MCF 10A (cell line): ENCODE results near the gene ORAI2. TPM values are rescaled to one million over a fixed set of nuclear protein-coding genes. Genes with fewer than 3 reads are reported as not detected.

Experiments used
- BruUV-seq: library from RNA; stranded (reverse); fragments of 400-500 nt; replicated peaks from 2 replicates; lab custom pipeline; 2021; lab: Mats Ljungman, UMichigan
- CTCF ChIA-PET: fragments of 300-600 bp; sonication (Branson Sonifier 250); formaldehyde crosslinking; extraction: SDS; loops from one replicate; lab custom pipeline; 2021; ENCODE audit warnings: antibody characterized with exemption, inconsistent platforms; lab: Yijun Ruan, JAX
- POLR2A ChIA-PET: fragments of 300-600, 350-650 bp; sonication (Branson Sonifier 250); formaldehyde crosslinking; extraction: SDS; loops from one replicate; lab custom pipeline; 2020; ENCODE audit warnings: antibody characterized with exemption, inconsistent platforms; lab: Yijun Ruan, JAX
- DNase-seq: peaks from one replicate; pipeline ENCODE4 v3.0.0-alpha.2; 2018; ENCODE audit not compliant: unreplicated experiment
- H3K27ac Mint-ChIP-seq: one replicate; pipeline ENCODE4 v1.8.0; 2022; ENCODE audit warnings: mild to moderate bottlenecking, low read depth, mixed read lengths; ENCODE audit not compliant: unreplicated experiment
- H3K27me3 Mint-ChIP-seq: one replicate; pipeline ENCODE4 v1.8.0; 2022; ENCODE audit warnings: mixed read lengths; ENCODE audit not compliant: insufficient read depth, unreplicated experiment
- H3K36me3 Mint-ChIP-seq: one replicate; pipeline ENCODE4 v1.8.0; 2022; ENCODE audit warnings: mild to moderate bottlenecking, moderate library complexity, mixed read lengths; ENCODE audit not compliant: insufficient read depth, unreplicated experiment
- H3K4me1 Mint-ChIP-seq: one replicate; pipeline ENCODE4 v1.8.0; 2022; ENCODE audit warnings: mixed read lengths; ENCODE audit not compliant: insufficient read depth, unreplicated experiment
- H3K4me3 Mint-ChIP-seq: one replicate; pipeline ENCODE4 v1.8.0; 2022; ENCODE audit warnings: mild to moderate bottlenecking, moderate library complexity, mixed read lengths; ENCODE audit not compliant: unreplicated experiment
- H3K9me3 Mint-ChIP-seq: one replicate; pipeline ENCODE4 v1.8.0; 2022; ENCODE audit warnings: mixed read lengths; ENCODE audit not compliant: unreplicated experiment
- CTCF ChIP-seq: fragments of 200-600 bp; IDR thresholded peaks from one replicate; pipeline ENCODE4 v1.8.0; 2022; ENCODE audit warnings: antibody characterized with exemption, mild to moderate bottlenecking; ENCODE audit not compliant: unreplicated experiment
- intact Hi-C: fragments of 100-400 bp; cut with micrococcal nuclease; formaldehyde crosslinking; loops from 2 replicates; pipeline ENCODE4 v1.14.1; 2022
- total RNA-seq: library from RNA; stranded (reverse); gene quantifications from 2 replicates; pipeline ENCODE4 v1.2.3, GENCODE V29; 2022

Gene ORAI2
- total RNA-seq, 1 experiment from 2014 or later: 9.1 TPM

- Mint-ChIP-seq H3K9me3 (no peaks in the 10 kb centered on the region), H3K4me3 (no peak overlapping the region), H3K27me3 (no peaks in the 10 kb centered on the region), H3K27ac (no peak overlapping the region), H3K36me3 (peaks cover 15% of the 10 kb centered on the region), H3K4me1 (peaks cover 5% of the 10 kb centered on the region)
- no peak for DNase-seq
- intact Hi-C loops: no loop called here
- CTCF ChIA-PET: no interaction called here
- no peak for TF ChIP-seq CTCF
- POLR2A ChIA-PET: no interaction called here
- no TSS peak for BruUV-seq
These were observed 36.8 kb downstream of the ORAI2 start for GRCh38 chr7:102469972-102470825.

- intact Hi-C loops: no loop called here
- Mint-ChIP-seq H3K9me3 (no peaks in the 10 kb centered on the region), H3K4me3 (no peak overlapping the region), H3K27me3 (no peaks in the 10 kb centered on the region), H3K4me1 (peaks cover 3% of the 10 kb centered on the region), H3K36me3 (peaks cover 15% of the 10 kb centered on the region), H3K27ac (no peak overlapping the region)
- BruUV-seq: no TSS peak
- POLR2A ChIA-PET: interaction anchor here (0.9 kb wide), 1 partner anchor 75 kb away, joined by 3 read pairs; no protein-coding TSS in a partner anchor
- CTCF ChIA-PET: interaction anchor here (0.6 kb wide), 2 partner anchors 144 to 1333 kb away, joined by 4 read pairs; no protein-coding TSS in a partner anchor
- DNase-seq: no peak
- TF ChIP-seq CTCF: no peak
These were observed 38.4 kb downstream of the ORAI2 start for GRCh38 chr7:102471791-102472125.

GRCh38 chr7:102472126-102473041 lies 39.0 kb downstream of the ORAI2 start:
- POLR2A ChIA-PET: interaction anchor here (0.9 to 1.2 kb wide), 2 partner anchors 8 to 76 kb away, joined by 3 to 4 read pairs; partner anchors contain the start of gene ALKBH4
- no peak overlapping the region for H3K4me3 Mint-ChIP-seq
- H3K36me3 Mint-ChIP-seq: peaks cover 15% of the 10 kb centered on the region
- no peaks in the 10 kb centered on the region for H3K27me3 Mint-ChIP-seq
- no peak overlapping the region for H3K27ac Mint-ChIP-seq
- no peaks in the 10 kb centered on the region for H3K4me1 Mint-ChIP-seq
- DNase-seq: no peak
- CTCF ChIA-PET: no interaction called here
- no peak for TF ChIP-seq CTCF
- BruUV-seq: no TSS peak
- intact Hi-C loops: no loop called here
- H3K9me3 Mint-ChIP-seq: no peaks in the 10 kb centered on the region
